ENCODE data around the gene KRT2. TPM values are rescaled to one million over a fixed set of nuclear protein-coding genes. Genes with fewer than 3 reads are reported as not detected.
A peak's percentile ranks its signal among the peaks of the same experiment; 100 is the strongest.

Gene KRT2
- total RNA-seq, 3 donors from 2014 or later = 0.12 TPM; not detected in 2

DNA sequence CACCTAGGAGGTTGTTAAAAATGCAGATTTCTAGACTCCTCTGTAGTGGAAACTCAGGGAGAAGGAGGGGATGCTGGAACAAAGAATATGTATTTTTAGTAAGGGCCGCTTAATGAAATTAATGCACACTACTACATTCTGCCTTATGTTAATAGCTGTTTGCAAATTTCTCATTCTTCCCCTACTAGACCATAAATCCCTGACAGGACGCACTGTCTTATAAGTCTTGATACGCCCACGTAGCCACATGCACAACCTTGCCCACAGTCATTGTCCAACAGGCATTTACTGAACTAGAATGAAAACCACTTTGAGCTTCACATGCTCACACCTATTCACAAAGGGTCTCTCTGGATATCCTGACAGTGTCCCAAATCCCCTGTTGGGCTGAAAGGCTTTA lies 10.5 kb downstream of the KRT2 start:
- no peaks in the 10 kb centered on the region for H3K4me1 ChIP-seq (ENCODE audit: low read depth)
- no peak overlapping the region for H3K4me3 ChIP-seq
- ATAC-seq = no peak
- intact Hi-C loops (cut with DNase I, micrococcal nuclease) = no loop called here
- H3K9me3 ChIP-seq = no peaks in the 10 kb centered on the region
- no peak for DNase-seq
- no peaks in the 10 kb centered on the region for H3K36me3 ChIP-seq (ENCODE audit: low read depth)
- TF ChIP-seq, protein P1, sequence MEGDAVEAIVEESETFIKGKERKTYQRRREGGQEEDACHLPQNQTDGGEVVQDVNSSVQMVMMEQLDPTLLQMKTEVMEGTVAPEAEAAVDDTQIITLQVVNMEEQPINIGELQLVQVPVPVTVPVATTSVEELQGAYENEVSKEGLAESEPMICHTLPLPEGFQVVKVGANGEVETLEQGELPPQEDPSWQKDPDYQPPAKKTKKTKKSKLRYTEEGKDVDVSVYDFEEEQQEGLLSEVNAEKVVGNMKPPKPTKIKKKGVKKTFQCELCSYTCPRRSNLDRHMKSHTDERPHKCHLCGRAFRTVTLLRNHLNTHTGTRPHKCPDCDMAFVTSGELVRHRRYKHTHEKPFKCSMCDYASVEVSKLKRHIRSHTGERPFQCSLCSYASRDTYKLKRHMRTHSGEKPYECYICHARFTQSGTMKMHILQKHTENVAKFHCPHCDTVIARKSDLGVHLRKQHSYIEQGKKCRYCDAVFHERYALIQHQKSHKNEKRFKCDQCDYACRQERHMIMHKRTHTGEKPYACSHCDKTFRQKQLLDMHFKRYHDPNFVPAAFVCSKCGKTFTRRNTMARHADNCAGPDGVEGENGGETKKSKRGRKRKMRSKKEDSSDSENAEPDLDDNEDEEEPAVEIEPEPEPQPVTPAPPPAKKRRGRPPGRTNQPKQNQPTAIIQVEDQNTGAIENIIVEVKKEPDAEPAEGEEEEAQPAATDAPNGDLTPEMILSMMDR (IDR thresholded peaks at IDR 0.05) = no peak

DNA sequence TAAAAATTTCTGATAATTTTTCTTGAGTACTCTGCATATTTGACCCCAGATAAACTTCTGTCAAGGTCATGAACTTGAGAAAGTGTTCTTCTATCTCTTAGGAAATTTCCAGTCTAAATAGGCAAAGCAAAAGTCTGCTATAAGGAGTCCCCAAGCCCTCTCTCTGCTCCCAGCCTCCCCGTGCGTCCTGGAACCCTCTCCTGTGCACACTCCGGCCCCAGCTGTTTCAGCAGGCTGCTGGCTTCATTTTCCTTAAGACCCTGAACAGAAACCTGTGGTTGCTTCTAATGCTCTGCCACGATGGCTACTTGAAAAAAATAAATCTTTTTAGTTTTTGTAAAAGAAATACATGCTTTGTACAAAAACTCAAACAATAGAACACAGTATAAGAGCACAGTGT lies 14.7 kb downstream of the KRT2 start:
- Histone ChIP-seq H3K4me1 (ENCODE audit: low read depth) (no peaks in the 10 kb centered on the region), H3K9me3 (no peaks in the 10 kb centered on the region), H3K4me3 (no peak overlapping the region), H3K36me3 (ENCODE audit: low read depth) (no peaks in the 10 kb centered on the region)
- ATAC-seq (no peak), DNase-seq (no peak)
- TF ChIP-seq, protein P1 (IDR thresholded peaks at IDR 0.05) = no peak
- intact Hi-C loops (cut with DNase I, micrococcal nuclease) = no loop called here

DNA sequence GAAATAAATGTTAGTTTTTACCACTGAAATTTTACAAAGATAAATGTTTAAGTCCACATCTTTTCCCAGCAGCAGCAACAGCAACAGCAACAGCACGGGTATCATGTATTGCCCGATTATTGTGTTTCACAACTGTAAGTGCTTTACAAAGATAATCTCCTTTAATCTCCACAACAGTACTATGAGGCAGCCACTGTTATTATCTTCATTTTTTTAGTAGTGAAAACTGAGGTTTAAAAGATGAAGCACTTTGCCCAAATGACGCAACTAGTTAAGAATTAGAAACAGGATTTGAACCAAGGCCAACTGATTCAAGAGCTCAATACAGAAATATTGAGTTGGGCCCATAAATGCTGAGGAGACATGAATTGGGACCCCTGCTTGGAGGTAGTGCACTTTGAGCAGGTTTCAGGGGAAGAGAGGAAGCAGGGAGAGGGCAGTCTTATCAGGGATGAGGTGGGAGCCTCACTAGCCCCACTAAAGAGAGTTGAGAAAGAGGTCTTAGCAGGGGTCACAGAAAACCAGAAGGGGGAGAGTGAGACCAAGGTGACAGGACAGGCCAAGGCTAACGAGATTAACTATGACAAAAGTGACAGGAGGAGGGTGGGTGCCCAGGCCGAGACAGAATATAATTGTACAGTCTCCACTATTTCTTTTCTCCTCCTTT lies 15.3 kb downstream of the KRT2 start:
- Histone ChIP-seq H3K4me3 (no peak overlapping the region), H3K36me3 (ENCODE audit: low read depth) (no peaks in the 10 kb centered on the region), H3K9me3 (no peaks in the 10 kb centered on the region), H3K4me1 (ENCODE audit: low read depth) (no peaks in the 10 kb centered on the region)
- no peak for DNase-seq
- intact Hi-C loops (cut with DNase I, micrococcal nuclease) = no loop called here
- ATAC-seq = no peak
- TF ChIP-seq, protein P1 (IDR thresholded peaks at IDR 0.05) = no peak

DNA sequence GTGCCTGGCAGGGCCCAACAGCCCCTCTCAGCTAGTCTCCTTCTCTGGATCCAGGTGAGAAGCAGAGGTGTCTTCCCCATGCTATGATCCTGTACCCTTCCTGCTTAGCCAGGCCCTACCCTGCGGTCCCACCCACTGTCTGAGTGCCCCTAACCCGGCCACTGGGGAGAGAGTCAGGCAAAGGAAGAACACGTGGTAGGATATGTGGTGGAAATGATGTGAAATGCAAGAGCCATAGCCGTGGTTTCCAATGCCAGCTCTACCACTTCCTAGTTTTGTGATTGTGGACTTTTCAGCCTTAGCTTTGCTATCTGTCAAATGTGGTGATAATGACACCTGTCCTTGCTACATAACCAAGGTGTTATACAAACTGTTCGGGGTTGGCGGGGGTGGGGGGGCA lies 15.8 kb downstream of the KRT2 start:
- intact Hi-C loops (cut with DNase I, micrococcal nuclease) = no loop called here
- no peak for DNase-seq
- Histone ChIP-seq H3K4me1 (ENCODE audit: low read depth) (no peaks in the 10 kb centered on the region), H3K9me3 (no peaks in the 10 kb centered on the region), H3K36me3 (ENCODE audit: low read depth) (no peaks in the 10 kb centered on the region), H3K4me3 (no peak overlapping the region)
- no peak for ATAC-seq
- TF ChIP-seq, protein P1 (IDR thresholded peaks at IDR 0.05) = no peak

DNA sequence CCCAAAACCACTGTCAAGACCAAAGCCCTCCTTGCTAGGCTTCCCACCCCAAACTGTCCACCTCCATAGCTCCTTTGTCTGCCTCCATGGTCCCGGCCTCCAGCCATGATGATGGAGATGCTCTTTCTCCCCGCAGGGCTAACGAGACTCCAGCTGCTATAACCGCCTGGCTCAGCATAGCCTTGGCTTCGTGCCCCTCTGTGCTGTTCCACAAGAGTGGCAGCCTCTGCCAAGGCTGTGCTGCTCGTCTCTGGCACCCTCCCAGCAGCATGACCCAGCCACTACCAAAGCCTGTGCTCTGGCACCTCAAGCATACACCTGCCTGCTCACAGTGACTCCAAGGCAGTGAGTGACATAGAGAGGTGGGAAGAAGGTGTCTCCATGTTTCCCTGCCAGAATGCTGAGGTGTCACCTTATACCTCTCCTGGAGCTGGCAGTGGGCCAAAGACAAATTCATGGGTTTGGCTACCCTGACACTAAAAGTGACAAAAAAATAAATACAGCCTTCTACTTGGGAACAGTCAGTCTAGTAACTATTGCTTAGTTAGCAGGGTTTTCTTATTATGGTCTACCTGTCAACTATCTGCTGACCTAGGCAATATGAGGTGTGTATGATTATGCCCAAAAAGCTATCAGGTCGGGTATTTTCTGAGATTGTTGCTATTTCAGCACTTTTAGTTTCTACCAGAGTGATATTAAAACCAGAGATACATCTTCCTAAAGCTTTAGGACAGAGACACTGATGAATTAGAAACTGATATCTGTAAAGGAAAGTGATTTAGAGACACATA lies 17.6 kb downstream of the KRT2 start:
- no peaks in the 10 kb centered on the region for H3K36me3 ChIP-seq (ENCODE audit: low read depth)
- no peak for DNase-seq
- TF ChIP-seq, protein P1 (IDR thresholded peaks at IDR 0.05) = no peak
- no peak overlapping the region for H3K4me3 ChIP-seq
- H3K9me3 ChIP-seq = no peaks in the 10 kb centered on the region
- no peaks in the 10 kb centered on the region for H3K4me1 ChIP-seq (ENCODE audit: low read depth)
- intact Hi-C loops (cut with DNase I, micrococcal nuclease) = no loop called here
- ATAC-seq = peak; percentile 11

All from mucosa of descending colon (tissue), 3 donors.